ENCODE measurements around the gene KRTAP10-4.

KRTAP10-4 gene

GRCh38 chr21:44544566-44544965 is 29.0 kb upstream of the KRTAP10-4 start:
- no peaks in the 10 kb centered on the region for H3K36me3 ChIP-seq (ENCODE audit: control insufficient read depth in 1 of 2, insufficient read depth in 2 of 2, low read depth in 1 of 2, low read length in 2 of 2)
- H4K91ac ChIP-seq (ENCODE audit: low read length) = no peak overlapping the region
- H3K18ac ChIP-seq (ENCODE audit: low read depth in 1 of 2, low read length in 2 of 2) = no peak overlapping the region
- no peak overlapping the region for H2BK15ac ChIP-seq (ENCODE audit: low read depth, poor library complexity, severe bottlenecking)
- H3K4ac ChIP-seq (ENCODE audit: low read depth in 1 of 2, low read length in 2 of 2) = no peak overlapping the region
- no peak overlapping the region for H3K23ac ChIP-seq (ENCODE audit: low read length in 2 of 2)
- no peaks in the 10 kb centered on the region for H3K79me1 ChIP-seq (replicated peaks; ENCODE audit: low read length, poor library complexity, severe bottlenecking)
- H3K4me3 ChIP-seq (ENCODE audit: insufficient read depth in 1 of 2, low read depth in 1 of 2, low read length in 2 of 2) = no peak overlapping the region
- DNase-seq = no peak
- no peak overlapping the region for H2BK120ac ChIP-seq (ENCODE audit: low read depth, low read length)
- no peak overlapping the region for H2AFZ ChIP-seq (ENCODE audit: low read depth, low read length)
- no peak overlapping the region for H2BK12ac ChIP-seq (ENCODE audit: low read length in 2 of 2)
- peaks cover 26% of the 10 kb centered on the region for H3K9me3 ChIP-seq (ENCODE audit: control insufficient read depth, low read length)
- WGBS = 81% methylated on average over 1 of the region's 3 CpGs
- H3K27ac ChIP-seq (ENCODE audit: low read length, poor library complexity, severe bottlenecking) = no peak overlapping the region
- H4K8ac ChIP-seq (ENCODE audit: low read length) = no peak overlapping the region
- peaks cover 4 to 23% of the 10 kb centered on the region in 2 experiments for H3K27me3 ChIP-seq (ENCODE audit: control insufficient read depth in 1 of 2, insufficient read depth in 1 of 2, low read length in 2 of 2)
- no peak overlapping the region for H2BK5ac ChIP-seq (ENCODE audit: low read depth, low read length, poor library complexity, severe bottlenecking)
- no peak overlapping the region for H2AK5ac ChIP-seq (ENCODE audit: low read length, severe bottlenecking)
- no peak overlapping the region for H3K4me2 ChIP-seq (ENCODE audit: low read length, poor library complexity, severe bottlenecking)
- H3K14ac ChIP-seq (ENCODE audit: low read length in 2 of 2) = no peak overlapping the region
- no peak overlapping the region for H3K9ac ChIP-seq (ENCODE audit: low read length)
- no peaks in the 10 kb centered on the region for H3K4me1 ChIP-seq (ENCODE audit: control insufficient read depth, insufficient read depth, low read depth, low read length)

GRCh38 chr21:44547656-44548331 is 25.7 kb upstream of the KRTAP10-4 start:
- Histone ChIP-seq H2BK12ac (ENCODE audit: low read length in 2 of 2) (no peak overlapping the region), H3K4me1 (ENCODE audit: control insufficient read depth, insufficient read depth, low read depth, low read length) (no peaks in the 10 kb centered on the region), H4K91ac (ENCODE audit: low read length) (no peak overlapping the region), H2BK15ac (ENCODE audit: low read depth, poor library complexity, severe bottlenecking) (no peak overlapping the region), H2AFZ (ENCODE audit: low read depth, low read length) (no peak overlapping the region), H3K9ac (ENCODE audit: low read length) (no peak overlapping the region), H2BK120ac (ENCODE audit: low read depth, low read length) (no peak overlapping the region), H3K4ac (ENCODE audit: low read depth in 1 of 2, low read length in 2 of 2) (no peak overlapping the region), H3K27ac (ENCODE audit: low read length, poor library complexity, severe bottlenecking) (no peak overlapping the region), H3K27me3 (ENCODE audit: control insufficient read depth in 1 of 2, insufficient read depth in 1 of 2, low read length in 2 of 2) (peaks cover 17 to 32% of the 10 kb centered on the region in 2 experiments), H2AK5ac (ENCODE audit: low read length, severe bottlenecking) (no peak overlapping the region), H3K4me3 (ENCODE audit: insufficient read depth in 1 of 2, low read depth in 1 of 2, low read length in 2 of 2) (no peak overlapping the region), H3K79me1 (replicated peaks; ENCODE audit: low read length, poor library complexity, severe bottlenecking) (no peaks in the 10 kb centered on the region), H3K9me3 (ENCODE audit: control insufficient read depth, low read length) (peaks cover 18% of the 10 kb centered on the region), H3K18ac (ENCODE audit: low read depth in 1 of 2, low read length in 2 of 2) (no peak overlapping the region), H3K23ac (ENCODE audit: low read length in 2 of 2) (no peak overlapping the region), H3K4me2 (ENCODE audit: low read length, poor library complexity, severe bottlenecking) (no peak overlapping the region), H3K36me3 (ENCODE audit: control insufficient read depth in 1 of 2, insufficient read depth in 2 of 2, low read depth in 1 of 2, low read length in 2 of 2) (no peaks in the 10 kb centered on the region), H3K14ac (ENCODE audit: low read length in 2 of 2) (no peak overlapping the region), H2BK5ac (ENCODE audit: low read depth, low read length, poor library complexity, severe bottlenecking) (no peak overlapping the region), H4K8ac (ENCODE audit: low read length) (no peak overlapping the region)
- DNase-seq = no peak
- 58% methylated on average over 4 of the region's 5 CpGs for WGBS

- no peak overlapping the region for H3K4me3 ChIP-seq (ENCODE audit: insufficient read depth in 1 of 2, low read depth in 1 of 2, low read length in 2 of 2)
- H2AFZ ChIP-seq (ENCODE audit: low read depth, low read length) = no peak overlapping the region
- H3K14ac ChIP-seq (ENCODE audit: low read length in 2 of 2) = no peak overlapping the region
- H4K8ac ChIP-seq (ENCODE audit: low read length) = no peak overlapping the region
- H4K91ac ChIP-seq (ENCODE audit: low read length) = no peak overlapping the region
- H2BK120ac ChIP-seq (ENCODE audit: low read depth, low read length) = no peak overlapping the region
- no peak for DNase-seq
- H3K4me1 ChIP-seq (ENCODE audit: control insufficient read depth, insufficient read depth, low read depth, low read length) = no peaks in the 10 kb centered on the region
- H3K79me1 ChIP-seq (replicated peaks; ENCODE audit: low read length, poor library complexity, severe bottlenecking) = no peaks in the 10 kb centered on the region
- no peak overlapping the region for H3K4me2 ChIP-seq (ENCODE audit: low read length, poor library complexity, severe bottlenecking)
- H3K9me3 ChIP-seq (ENCODE audit: control insufficient read depth, low read length) = peaks cover 13% of the 10 kb centered on the region
- H2AK5ac ChIP-seq (ENCODE audit: low read length, severe bottlenecking) = no peak overlapping the region
- no peak overlapping the region for H3K23ac ChIP-seq (ENCODE audit: low read length in 2 of 2)
- 87% methylated on average over 13 of the region's 13 CpGs for WGBS
- no peak overlapping the region for H2BK12ac ChIP-seq (ENCODE audit: low read length in 2 of 2)
- H3K27ac ChIP-seq (ENCODE audit: low read length, poor library complexity, severe bottlenecking) = no peak overlapping the region
- H2BK15ac ChIP-seq (ENCODE audit: low read depth, poor library complexity, severe bottlenecking) = no peak overlapping the region
- H3K9ac ChIP-seq (ENCODE audit: low read length) = no peak overlapping the region
- H3K18ac ChIP-seq (ENCODE audit: low read depth in 1 of 2, low read length in 2 of 2) = no peak overlapping the region
- H3K27me3 ChIP-seq (ENCODE audit: control insufficient read depth in 1 of 2, insufficient read depth in 1 of 2, low read length in 2 of 2) = peaks cover 19 to 37% of the 10 kb centered on the region in 2 experiments
- no peak overlapping the region for H3K4ac ChIP-seq (ENCODE audit: low read depth in 1 of 2, low read length in 2 of 2)
- H3K36me3 ChIP-seq (ENCODE audit: control insufficient read depth in 1 of 2, insufficient read depth in 2 of 2, low read depth in 1 of 2, low read length in 2 of 2) = no peaks in the 10 kb centered on the region
- no peak overlapping the region for H2BK5ac ChIP-seq (ENCODE audit: low read depth, low read length, poor library complexity, severe bottlenecking)
Observed at GRCh38 chr21:44548381-44548780, 25.1 kb upstream of the KRTAP10-4 start.

GRCh38 chr21:44548922-44549321 is 24.6 kb upstream of the KRTAP10-4 start:
- H2AK5ac ChIP-seq (ENCODE audit: low read length, severe bottlenecking) = no peak overlapping the region
- no peak overlapping the region for H2BK12ac ChIP-seq (ENCODE audit: low read length in 2 of 2)
- DNase-seq = no peak
- peaks cover 19 to 41% of the 10 kb centered on the region in 2 experiments for H3K27me3 ChIP-seq (ENCODE audit: control insufficient read depth in 1 of 2, insufficient read depth in 1 of 2, low read length in 2 of 2)
- no peak overlapping the region for H3K14ac ChIP-seq (ENCODE audit: low read length in 2 of 2)
- H2BK15ac ChIP-seq (ENCODE audit: low read depth, poor library complexity, severe bottlenecking) = no peak overlapping the region
- peaks cover 10% of the 10 kb centered on the region for H3K9me3 ChIP-seq (ENCODE audit: control insufficient read depth, low read length)
- H2AFZ ChIP-seq (ENCODE audit: low read depth, low read length) = no peak overlapping the region
- H4K91ac ChIP-seq (ENCODE audit: low read length) = no peak overlapping the region
- H3K18ac ChIP-seq (ENCODE audit: low read depth in 1 of 2, low read length in 2 of 2) = no peak overlapping the region
- no peak overlapping the region for H3K23ac ChIP-seq (ENCODE audit: low read length in 2 of 2)
- no peak overlapping the region for H3K9ac ChIP-seq (ENCODE audit: low read length)
- H3K4me2 ChIP-seq (ENCODE audit: low read length, poor library complexity, severe bottlenecking) = no peak overlapping the region
- H2BK5ac ChIP-seq (ENCODE audit: low read depth, low read length, poor library complexity, severe bottlenecking) = no peak overlapping the region
- H3K79me1 ChIP-seq (replicated peaks; ENCODE audit: low read length, poor library complexity, severe bottlenecking) = no peaks in the 10 kb centered on the region
- no peak overlapping the region for H4K8ac ChIP-seq (ENCODE audit: low read length)
- no peak overlapping the region for H3K27ac ChIP-seq (ENCODE audit: low read length, poor library complexity, severe bottlenecking)
- no peak overlapping the region for H2BK120ac ChIP-seq (ENCODE audit: low read depth, low read length)
- H3K4ac ChIP-seq (ENCODE audit: low read depth in 1 of 2, low read length in 2 of 2) = no peak overlapping the region
- H3K36me3 ChIP-seq (ENCODE audit: control insufficient read depth in 1 of 2, insufficient read depth in 2 of 2, low read depth in 1 of 2, low read length in 2 of 2) = no peaks in the 10 kb centered on the region
- 62% methylated on average over 14 of the region's 14 CpGs for WGBS
- no peaks in the 10 kb centered on the region for H3K4me1 ChIP-seq (ENCODE audit: control insufficient read depth, insufficient read depth, low read depth, low read length)
- no peak overlapping the region for H3K4me3 ChIP-seq (ENCODE audit: insufficient read depth in 1 of 2, low read depth in 1 of 2, low read length in 2 of 2)

Measured in mesenchymal stem cell (in vitro differentiated cells and primary cell).